ENCODE data around the gene USP36.

The USP36 gene

GRCh38 chr17:78873519-78874340, 33.1 kb upstream of the USP36 start:
- Histone ChIP-seq H3K36me3 (ENCODE audit: control insufficient read depth, low read length) (no peaks in the 10 kb centered on the region), H3K9me3 (ENCODE audit: control insufficient read depth, insufficient read depth, low read length) (no peaks in the 10 kb centered on the region), H3K4me3 (ENCODE audit: low read length) (no peak overlapping the region), H4K20me1 (ENCODE audit: control insufficient read depth, insufficient read depth, low read depth, low read length) (no peaks in the 10 kb centered on the region), H3K4me1 (ENCODE audit: control insufficient read depth, low read length) (no peaks in the 10 kb centered on the region), H3K9me2 (replicated peaks; ENCODE audit: control insufficient read depth, low read length) (no peaks in the 10 kb centered on the region), H3K27me3 (ENCODE audit: control insufficient read depth, low read length) (no peaks in the 10 kb centered on the region; the same call in 1 of the 2 replicates), H3K4me2 (ENCODE audit: low read length) (no peak overlapping the region), H3K27ac (ENCODE audit: low read depth, low read length) (no peak overlapping the region), H3F3A (ENCODE audit: control insufficient read depth, insufficient read depth) (no peaks in the 10 kb centered on the region), H3K79me2 (ENCODE audit: control insufficient read depth, low read length) (no peaks in the 10 kb centered on the region)
- TF ChIP-seq CTCF (IDR thresholded peaks at IDR 0.05; ENCODE audit: low read depth, low read length, poor library complexity, severe bottlenecking): no peak
- TF ChIP-seq EZH2phosphoT487 (IDR thresholded peaks at IDR 0.05; ENCODE audit: borderline replicate concordance, low read length): no peak

GRCh38 chr17:78872486-78872885, 31.9 kb upstream of the USP36 start:
- H3K4me1 ChIP-seq (ENCODE audit: control insufficient read depth, low read length): no peaks in the 10 kb centered on the region
- no peak overlapping the region for H3K4me2 ChIP-seq (ENCODE audit: low read length)
- no peaks in the 10 kb centered on the region for H3F3A ChIP-seq (ENCODE audit: control insufficient read depth, insufficient read depth)
- no peak overlapping the region for H3K27ac ChIP-seq (ENCODE audit: low read depth, low read length)
- H4K20me1 ChIP-seq (ENCODE audit: control insufficient read depth, insufficient read depth, low read depth, low read length): no peaks in the 10 kb centered on the region
- no peaks in the 10 kb centered on the region for H3K36me3 ChIP-seq (ENCODE audit: control insufficient read depth, low read length)
- H3K79me2 ChIP-seq (ENCODE audit: control insufficient read depth, low read length): no peaks in the 10 kb centered on the region
- H3K9me3 ChIP-seq (ENCODE audit: control insufficient read depth, insufficient read depth, low read length): no peaks in the 10 kb centered on the region
- TF ChIP-seq CTCF (IDR thresholded peaks at IDR 0.05; ENCODE audit: low read depth, low read length, poor library complexity, severe bottlenecking) (no peak), EZH2phosphoT487 (IDR thresholded peaks at IDR 0.05; ENCODE audit: borderline replicate concordance, low read length) (no peak)
- H3K4me3 ChIP-seq (ENCODE audit: low read length): no peak overlapping the region
- peaks cover 3% of the 10 kb centered on the region for H3K27me3 ChIP-seq (ENCODE audit: control insufficient read depth, low read length)
- no peaks in the 10 kb centered on the region for H3K9me2 ChIP-seq (replicated peaks; ENCODE audit: control insufficient read depth, low read length)

- H3K9me3 ChIP-seq (ENCODE audit: control insufficient read depth, insufficient read depth, low read length): no peaks in the 10 kb centered on the region
- no peak overlapping the region for H3K4me3 ChIP-seq (ENCODE audit: low read length)
- H3K27me3 ChIP-seq (ENCODE audit: control insufficient read depth, low read length): peaks cover 19% of the 10 kb centered on the region
- no peaks in the 10 kb centered on the region for H3F3A ChIP-seq (ENCODE audit: control insufficient read depth, insufficient read depth)
- TF ChIP-seq CTCF (IDR thresholded peaks at IDR 0.05; ENCODE audit: low read depth, low read length, poor library complexity, severe bottlenecking) (no peak), EZH2phosphoT487 (IDR thresholded peaks at IDR 0.05; ENCODE audit: borderline replicate concordance, low read length) (no peak)
- H3K36me3 ChIP-seq (ENCODE audit: control insufficient read depth, low read length): no peaks in the 10 kb centered on the region
- no peaks in the 10 kb centered on the region for H3K9me2 ChIP-seq (replicated peaks; ENCODE audit: control insufficient read depth, low read length)
- H3K27ac ChIP-seq (ENCODE audit: low read depth, low read length): no peak overlapping the region
- no peaks in the 10 kb centered on the region for H3K79me2 ChIP-seq (ENCODE audit: control insufficient read depth, low read length)
- H3K4me2 ChIP-seq (ENCODE audit: low read length): no peak overlapping the region
- H4K20me1 ChIP-seq (ENCODE audit: control insufficient read depth, insufficient read depth, low read depth, low read length): no peaks in the 10 kb centered on the region
- no peaks in the 10 kb centered on the region for H3K4me1 ChIP-seq (ENCODE audit: control insufficient read depth, low read length)
Measured at GRCh38 chr17:78870621-78871020, 30.0 kb upstream of the USP36 start.
